ENCODE data around the gene AKR1C8. TPM values are rescaled to one million over a fixed set of nuclear protein-coding genes. Genes with fewer than 3 reads are reported as not detected.

Gene AKR1C8
- total RNA-seq, 1 experiment from 2014 or later: not detected

GRCh38 chr10:5147981-5148677, 36.8 kb downstream of the AKR1C8 start:
- Histone ChIP-seq H3K4me2 (ENCODE audit: low read length) (no peak overlapping the region), H3K4me1 (ENCODE audit: control insufficient read depth in 1 of 2, insufficient read depth in 2 of 2, low read length in 2 of 2) (no peaks in the 10 kb centered on the region), H3K9ac (ENCODE audit: low read length) (no peak overlapping the region), H3K4me3 (replicated peaks in 1 of 2; ENCODE audit: low read depth in 1 of 2, low read length in 2 of 2) (no peak overlapping the region), H3K27me3 (ENCODE audit: insufficient read depth, low read length) (no peaks in the 10 kb centered on the region), H3K36me3 (ENCODE audit: control insufficient read depth in 1 of 2, insufficient read depth in 2 of 2, low read length in 2 of 2) (no peaks in the 10 kb centered on the region), H4K20me1 (ENCODE audit: insufficient read depth) (no peaks in the 10 kb centered on the region), H3K9me3 (ENCODE audit: control insufficient read depth in 1 of 2, insufficient read depth in 1 of 2, low read depth in 1 of 2, low read length in 2 of 2) (no peaks in the 10 kb centered on the region), H3K79me2 (ENCODE audit: insufficient read depth, low read length) (no peaks in the 10 kb centered on the region), H2AFZ (ENCODE audit: low read depth, low read length, poor library complexity, severe bottlenecking) (no peak overlapping the region), H3K9me2 (ENCODE audit: insufficient read depth) (no peaks in the 10 kb centered on the region), H3K27ac (ENCODE audit: low read depth, low read length) (no peak overlapping the region)
- DNase-seq (ENCODE audit: low read depth, low spot score) (no peak), ATAC-seq (no peak)
- intact Hi-C loops (cut with micrococcal nuclease): no loop called here
- no TSS peak for BruUV-seq (replicated peaks)
- CTCF ChIA-PET: no interaction called here
- RAD21 ChIA-PET (ENCODE audit: low non-redundant PET in 1 of 2, low total read pairs in 2 of 2, uncharacterized antibody in 2 of 2, unreplicated experiment in 2 of 2): no interaction called here
- POLR2A ChIA-PET: interaction anchor here (0.7 kb wide), 1 partner anchor 135 kb away, joined by 3 read pairs; no protein-coding TSS in a partner anchor
- TF ChIP-seq TCF7L2 (IDR thresholded peaks at IDR 0.05; ENCODE audit: borderline replicate concordance, extremely low read depth, insufficient read depth, insufficient read length): no peak
- no peak for TF ChIP-seq CBX3 (IDR thresholded peaks at IDR 0.05; ENCODE audit: low read depth)
- TF ChIP-seq JUND (IDR thresholded peaks at IDR 0.05): no peak
- TF ChIP-seq YY1 (IDR thresholded peaks at IDR 0.05; ENCODE audit: extremely low read depth, insufficient replicate concordance, low read depth, low read length): no peak
- TF ChIP-seq RAD21 (IDR thresholded peaks at IDR 0.05; ENCODE audit: low read depth): no peak
- no peak for TF ChIP-seq EZH2phosphoT487 (IDR thresholded peaks at IDR 0.05; ENCODE audit: borderline replicate concordance)

GRCh38 chr10:5147255-5147980, 37.5 kb downstream of the AKR1C8 start:
- POLR2A ChIA-PET: no interaction called here
- Histone ChIP-seq H3K27me3 (ENCODE audit: insufficient read depth, low read length) (no peaks in the 10 kb centered on the region), H3K27ac (ENCODE audit: low read depth, low read length) (no peak overlapping the region), H3K4me1 (ENCODE audit: control insufficient read depth in 1 of 2, insufficient read depth in 2 of 2, low read length in 2 of 2) (no peaks in the 10 kb centered on the region), H3K4me3 (replicated peaks in 1 of 2; ENCODE audit: low read depth in 1 of 2, low read length in 2 of 2) (no peak overlapping the region), H3K9ac (ENCODE audit: low read length) (no peak overlapping the region), H3K4me2 (ENCODE audit: low read length) (no peak overlapping the region), H3K36me3 (ENCODE audit: control insufficient read depth in 1 of 2, insufficient read depth in 2 of 2, low read length in 2 of 2) (no peaks in the 10 kb centered on the region), H4K20me1 (ENCODE audit: insufficient read depth) (no peaks in the 10 kb centered on the region), H3K9me3 (ENCODE audit: control insufficient read depth in 1 of 2, insufficient read depth in 1 of 2, low read depth in 1 of 2, low read length in 2 of 2) (no peaks in the 10 kb centered on the region), H3K79me2 (ENCODE audit: insufficient read depth, low read length) (no peaks in the 10 kb centered on the region), H3K9me2 (ENCODE audit: insufficient read depth) (no peaks in the 10 kb centered on the region), H2AFZ (ENCODE audit: low read depth, low read length, poor library complexity, severe bottlenecking) (no peak overlapping the region)
- ATAC-seq (no peak), DNase-seq (ENCODE audit: low read depth, low spot score) (no peak)
- BruUV-seq (replicated peaks): no TSS peak
- intact Hi-C loops (cut with micrococcal nuclease): no loop called here
- RAD21 ChIA-PET (ENCODE audit: low non-redundant PET in 1 of 2, low total read pairs in 2 of 2, uncharacterized antibody in 2 of 2, unreplicated experiment in 2 of 2): no interaction called here
- CTCF ChIA-PET: no interaction called here
- TF ChIP-seq ELF1 (IDR thresholded peaks at IDR 0.05; ENCODE audit: borderline replicate concordance, low read depth): no peak
- TF ChIP-seq EZH2phosphoT487 (IDR thresholded peaks at IDR 0.05; ENCODE audit: borderline replicate concordance): no peak
- TF ChIP-seq EGR1 (IDR thresholded peaks at IDR 0.05; ENCODE audit: low read depth): no peak
- TF ChIP-seq ZFX (IDR thresholded peaks at IDR 0.05): no peak
- no peak for TF ChIP-seq POLR2A (IDR thresholded peaks at IDR 0.05; ENCODE audit: borderline replicate concordance, extremely low read depth, insufficient read depth, insufficient read length)
- no peak for TF ChIP-seq JUND (IDR thresholded peaks at IDR 0.05)
- no peak for TF ChIP-seq ZBTB33 (IDR thresholded peaks at IDR 0.05; ENCODE audit: extremely low read depth, insufficient replicate concordance, low read length)
- no peak for TF ChIP-seq CTCF (IDR thresholded peaks at IDR 0.05 in 2 of 3, conservative IDR thresholded peaks at IDR 0.05 in 1 of 3; ENCODE audit: borderline replicate concordance in 1 of 3, insufficient read depth in 1 of 3, low read depth in 2 of 3, low read length in 2 of 3)
- no peak for TF ChIP-seq RAD21 (IDR thresholded peaks at IDR 0.05; ENCODE audit: low read depth)
- no peak for TF ChIP-seq CBX3 (IDR thresholded peaks at IDR 0.05; ENCODE audit: low read depth)
- TF ChIP-seq TCF7L2 (IDR thresholded peaks at IDR 0.05; ENCODE audit: borderline replicate concordance, extremely low read depth, insufficient read depth, insufficient read length): no peak
- TF ChIP-seq ATF3 (IDR thresholded peaks at IDR 0.05): no peak
- TF ChIP-seq MAX (IDR thresholded peaks at IDR 0.05): no peak

All from HCT116 (cell line).